ENCODE data around the gene GNAQ.

The GNAQ gene

DNA sequence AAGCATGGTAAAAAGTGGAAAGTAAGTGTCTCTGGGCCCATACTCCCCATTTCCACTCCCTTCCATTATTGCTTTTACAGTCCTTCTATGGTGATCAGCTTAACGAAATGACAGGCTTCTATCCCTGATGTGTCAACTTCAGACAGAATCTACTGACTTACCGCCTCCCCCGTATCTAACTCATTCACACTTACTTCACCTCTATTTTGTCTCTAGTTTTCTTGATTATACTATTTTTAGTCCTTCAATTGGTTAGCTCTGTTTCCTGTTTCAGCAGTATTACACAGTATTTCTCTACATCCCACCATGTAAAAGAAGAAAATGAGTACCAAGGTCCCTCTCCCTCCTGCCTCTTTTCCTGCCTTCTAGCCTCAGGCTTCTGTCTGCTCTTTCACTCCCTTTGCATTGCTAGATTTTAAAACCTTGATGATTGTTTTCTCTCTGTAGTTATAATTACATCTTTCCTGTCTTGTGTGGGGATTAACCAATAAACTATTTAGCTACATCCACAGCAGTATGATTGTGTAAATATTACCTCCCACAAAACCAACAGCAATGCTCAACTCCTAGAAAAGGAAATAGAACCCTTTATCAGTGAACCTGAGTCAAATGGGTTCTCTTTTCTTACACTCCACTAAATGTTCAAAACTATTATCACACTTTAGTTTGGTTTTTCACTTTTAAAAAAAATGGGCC lies 53.4 kb downstream of the GNAQ start:
- no peaks in the 10 kb centered on the region for H3K27me3 Mint-ChIP-seq
- no peak for ATAC-seq
- no peak overlapping the region for H3K27ac Mint-ChIP-seq
- no peaks in the 10 kb centered on the region for H3K9me3 Mint-ChIP-seq
- no peaks in the 10 kb centered on the region for H3K36me3 Mint-ChIP-seq
- peaks cover 27% of the 10 kb centered on the region for H3K4me1 Mint-ChIP-seq
- H3K4me3 Mint-ChIP-seq: no peak overlapping the region

DNA sequence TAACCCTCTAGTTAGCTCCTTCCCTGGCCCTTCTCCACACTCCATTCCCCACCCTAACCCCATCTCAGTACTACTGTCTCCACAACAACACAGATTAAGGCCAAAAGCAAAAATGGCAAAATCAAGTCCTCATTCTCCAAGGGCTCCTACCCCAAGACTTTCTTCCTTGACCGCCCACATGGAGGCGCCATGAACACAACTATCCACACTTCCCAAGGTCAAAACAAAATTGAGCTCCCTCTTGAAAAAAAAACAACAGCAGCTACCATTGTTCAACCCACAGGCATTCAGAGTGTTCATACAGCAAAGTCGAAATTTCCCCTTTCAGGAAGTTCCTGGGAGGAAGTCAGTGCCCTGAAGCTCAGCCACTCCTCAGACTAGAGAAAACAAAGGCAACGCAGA lies 54.4 kb downstream of the GNAQ start:
- no peaks in the 10 kb centered on the region for H3K27me3 Mint-ChIP-seq
- no peaks in the 10 kb centered on the region for H3K36me3 Mint-ChIP-seq
- H3K4me3 Mint-ChIP-seq: no peak overlapping the region
- no peak for ATAC-seq
- no peaks in the 10 kb centered on the region for H3K9me3 Mint-ChIP-seq
- H3K4me1 Mint-ChIP-seq: peaks cover 27% of the 10 kb centered on the region
- no peak overlapping the region for H3K27ac Mint-ChIP-seq

DNA sequence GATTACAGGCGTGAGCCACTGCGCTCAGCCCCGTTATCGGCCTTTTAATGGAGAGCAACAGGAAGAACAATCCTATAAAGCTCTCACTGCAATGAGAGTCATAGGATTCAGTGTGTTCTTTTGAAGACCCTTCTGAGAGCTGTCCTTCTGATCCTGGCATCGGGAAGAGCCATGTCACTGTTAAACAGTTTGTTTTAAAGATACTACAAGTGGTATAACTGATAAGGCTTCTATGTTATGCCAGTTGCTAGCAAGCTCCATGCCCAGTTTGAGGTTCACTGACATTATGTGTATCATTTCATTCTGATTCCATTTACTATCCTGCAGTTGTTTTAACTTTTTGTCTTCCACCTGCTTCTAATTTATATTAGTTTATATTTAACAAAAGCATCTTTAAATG lies 55.8 kb downstream of the GNAQ start:
- H3K4me1 Mint-ChIP-seq: peaks cover 18% of the 10 kb centered on the region
- H3K9me3 Mint-ChIP-seq: no peaks in the 10 kb centered on the region

DNA sequence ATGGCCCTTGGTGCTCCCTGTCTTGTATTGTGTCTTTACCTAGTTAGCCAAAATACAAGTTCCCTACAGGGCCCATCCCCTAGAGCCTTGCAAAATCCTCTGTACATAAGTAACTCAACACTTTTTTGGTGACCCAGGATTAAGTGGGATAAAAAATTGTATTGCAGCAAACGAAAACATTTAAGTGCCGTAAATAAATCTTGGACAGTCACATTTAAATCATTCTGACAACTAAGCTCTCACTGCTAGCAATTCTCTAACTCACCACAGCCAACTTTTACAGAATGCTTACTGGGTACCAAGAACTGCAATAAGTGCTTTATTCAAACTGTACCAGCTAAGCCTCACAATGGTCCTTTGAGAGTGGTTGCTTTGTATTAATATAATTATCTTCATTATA lies 56.6 kb downstream of the GNAQ start:
- Mint-ChIP-seq H3K27me3 (peaks cover 18% of the 10 kb centered on the region), H3K27ac (no peak overlapping the region), H3K4me3 (no peak overlapping the region), H3K4me1 (peaks cover 18% of the 10 kb centered on the region), H3K36me3 (no peaks in the 10 kb centered on the region), H3K9me3 (no peaks in the 10 kb centered on the region)
- ATAC-seq: no peak

More for the DNA sequence above, 55.8 kb downstream of the GNAQ start:
- no peak for ATAC-seq
- no peak overlapping the region for H3K4me3 Mint-ChIP-seq
- H3K27me3 Mint-ChIP-seq: peaks cover 11% of the 10 kb centered on the region
- H3K36me3 Mint-ChIP-seq: no peaks in the 10 kb centered on the region
- H3K27ac Mint-ChIP-seq: no peak overlapping the region

DNA sequence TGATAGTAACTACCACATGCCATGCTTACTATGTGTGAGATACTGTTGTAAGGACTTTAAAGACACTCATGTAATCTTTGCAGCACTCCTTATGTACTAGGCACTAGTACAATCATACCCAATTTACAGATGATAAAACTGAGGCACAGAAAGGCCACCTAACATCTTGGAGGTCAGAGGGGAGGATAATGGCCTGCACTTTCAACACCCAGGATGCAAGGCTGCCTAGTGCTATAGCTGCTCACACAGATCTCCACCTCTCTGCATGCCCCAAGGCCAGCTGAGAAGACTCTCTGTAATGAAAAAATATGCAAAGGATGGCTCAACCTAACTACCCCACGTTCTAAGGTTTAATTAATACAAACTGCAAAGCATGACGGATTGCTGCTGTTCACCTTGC lies 57.2 kb downstream of the GNAQ start:
- no peaks in the 10 kb centered on the region for H3K9me3 Mint-ChIP-seq
- no peak overlapping the region for H3K4me3 Mint-ChIP-seq
- H3K27ac Mint-ChIP-seq: no peak overlapping the region
- H3K27me3 Mint-ChIP-seq: peaks cover 19% of the 10 kb centered on the region
- peaks cover 18% of the 10 kb centered on the region for H3K4me1 Mint-ChIP-seq
- ATAC-seq: no peak
- H3K36me3 Mint-ChIP-seq: no peaks in the 10 kb centered on the region

DNA sequence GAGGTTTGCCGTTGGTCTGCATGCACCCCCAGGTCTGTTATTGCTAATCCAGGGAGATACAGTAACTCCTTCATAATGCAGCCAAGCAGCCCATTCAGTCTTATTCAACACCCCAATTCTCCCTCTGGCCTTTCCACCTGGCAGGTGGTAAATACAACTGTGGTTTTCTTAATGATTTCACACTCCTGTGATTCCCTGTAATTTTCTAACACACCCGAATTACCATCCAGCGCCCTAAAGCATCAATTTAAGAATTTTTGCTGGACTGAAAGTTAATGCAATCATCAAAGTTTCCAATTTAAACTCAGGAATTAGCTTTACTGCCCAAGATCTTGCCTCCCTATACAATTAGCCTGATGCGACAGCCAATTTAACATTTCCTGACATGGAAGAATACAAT lies 62.5 kb downstream of the GNAQ start:
- Mint-ChIP-seq H3K9me3 (no peaks in the 10 kb centered on the region), H3K27ac (no peak overlapping the region), H3K27me3 (peaks cover 42% of the 10 kb centered on the region), H3K4me3 (no peak overlapping the region), H3K36me3 (no peaks in the 10 kb centered on the region), H3K4me1 (no peaks in the 10 kb centered on the region)
- no peak for ATAC-seq

DNA sequence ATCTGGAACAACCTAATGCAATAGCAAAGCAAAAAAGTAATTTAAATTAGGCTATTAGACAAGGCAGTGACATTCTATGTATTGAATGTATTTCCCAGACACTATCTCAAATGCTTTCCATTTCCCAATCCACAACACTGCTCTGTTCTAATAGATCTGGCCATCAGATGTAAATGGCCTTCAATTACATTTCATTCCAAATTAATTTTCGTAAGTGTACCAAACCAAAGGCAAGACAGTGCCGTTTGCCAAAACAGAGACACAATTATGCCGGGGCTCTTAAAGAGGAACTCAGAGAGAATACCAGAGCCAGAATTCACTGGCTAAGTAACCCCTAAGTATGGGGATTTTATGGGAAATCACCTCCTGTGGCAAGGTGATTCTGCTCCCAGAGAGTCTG lies 63.1 kb downstream of the GNAQ start:
- H3K27me3 Mint-ChIP-seq: peaks cover 42% of the 10 kb centered on the region
- ATAC-seq: no peak
- no peak overlapping the region for H3K27ac Mint-ChIP-seq
- H3K4me3 Mint-ChIP-seq: no peak overlapping the region
- H3K9me3 Mint-ChIP-seq: no peaks in the 10 kb centered on the region
- no peaks in the 10 kb centered on the region for H3K4me1 Mint-ChIP-seq
- no peaks in the 10 kb centered on the region for H3K36me3 Mint-ChIP-seq

DNA sequence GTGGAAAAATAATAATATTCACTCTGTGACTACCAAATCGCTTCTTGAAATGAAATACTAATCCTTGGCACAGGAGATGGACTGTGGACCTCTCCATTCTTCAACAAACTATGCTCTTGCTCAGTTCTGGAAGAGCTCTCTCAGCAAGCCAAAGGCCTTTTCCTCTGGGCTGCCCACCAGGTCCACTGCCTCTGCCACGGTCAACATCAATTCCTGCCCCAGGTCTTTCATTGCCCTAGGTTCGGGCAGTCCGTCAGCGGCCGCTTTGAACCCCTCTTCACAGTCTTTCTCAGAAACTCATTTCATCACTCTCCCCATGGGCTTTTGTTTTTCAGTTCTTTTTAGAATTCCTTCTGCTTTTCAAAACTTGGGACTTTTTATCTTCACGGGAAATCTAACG lies 64.9 kb downstream of the GNAQ start:
- H3K4me3 Mint-ChIP-seq: no peak overlapping the region
- H3K27ac Mint-ChIP-seq: no peak overlapping the region
- H3K4me1 Mint-ChIP-seq: no peaks in the 10 kb centered on the region
- H3K36me3 Mint-ChIP-seq: no peaks in the 10 kb centered on the region
- peaks cover 49% of the 10 kb centered on the region for H3K27me3 Mint-ChIP-seq
- H3K9me3 Mint-ChIP-seq: no peaks in the 10 kb centered on the region
- no peak for ATAC-seq

DNA sequence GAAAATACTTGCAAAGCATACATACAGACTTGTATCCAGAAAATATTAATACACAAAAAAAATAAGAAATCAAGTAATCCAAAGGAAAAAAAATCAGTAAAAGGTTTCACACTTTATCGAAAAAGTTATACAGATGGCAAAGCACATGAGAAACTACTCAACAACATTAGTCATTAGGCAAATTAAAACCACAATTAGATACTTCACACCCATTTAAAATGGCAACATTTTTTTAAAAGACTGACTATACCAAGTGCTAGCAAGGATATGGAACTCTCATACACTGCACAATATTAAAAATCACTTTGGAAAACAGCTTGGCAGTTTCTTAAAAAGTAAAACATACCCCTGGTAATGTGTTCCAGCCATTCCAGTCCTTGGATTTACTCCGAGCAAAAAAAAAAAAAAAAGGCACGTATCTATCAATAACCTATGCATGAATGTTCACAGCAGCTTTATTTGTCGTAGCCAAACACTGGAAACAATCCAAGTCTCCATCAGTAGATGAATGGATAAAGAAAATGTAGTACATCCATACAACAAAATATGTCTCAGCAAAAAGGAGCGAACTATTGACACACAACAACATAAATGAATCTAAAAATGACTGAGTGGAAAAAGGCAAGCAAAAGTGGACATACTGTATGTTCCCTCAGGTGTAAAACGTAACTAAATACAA lies 66.0 kb downstream of the GNAQ start:
- H3K4me1 Mint-ChIP-seq: no peaks in the 10 kb centered on the region
- H3K4me3 Mint-ChIP-seq: no peak overlapping the region
- ATAC-seq: no peak
- H3K27ac Mint-ChIP-seq: no peak overlapping the region
- H3K36me3 Mint-ChIP-seq: no peaks in the 10 kb centered on the region
- H3K27me3 Mint-ChIP-seq: peaks cover 46% of the 10 kb centered on the region
- no peaks in the 10 kb centered on the region for H3K9me3 Mint-ChIP-seq

DNA sequence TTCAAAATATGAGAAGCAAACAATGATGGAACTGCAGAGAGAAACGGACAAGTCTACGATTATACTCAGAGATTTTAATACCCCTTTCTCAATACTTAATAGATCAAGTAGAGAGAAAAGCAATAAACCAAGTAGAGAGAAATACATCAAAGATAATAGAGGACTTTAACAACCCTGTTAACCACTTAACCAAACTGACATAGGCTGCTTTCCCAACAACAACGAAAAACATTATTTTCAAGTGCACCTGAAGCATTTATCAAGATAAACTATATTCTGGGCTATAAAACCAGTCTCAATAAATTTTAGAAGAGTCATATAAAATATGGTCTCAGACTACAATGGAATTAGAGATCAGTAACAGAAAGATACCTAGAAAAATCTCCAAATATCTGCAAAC lies 67.4 kb downstream of the GNAQ start:
- H3K9me3 Mint-ChIP-seq: no peaks in the 10 kb centered on the region
- H3K27me3 Mint-ChIP-seq: peaks cover 49% of the 10 kb centered on the region
- no peak overlapping the region for H3K4me3 Mint-ChIP-seq
- no peaks in the 10 kb centered on the region for H3K36me3 Mint-ChIP-seq
- H3K4me1 Mint-ChIP-seq: no peaks in the 10 kb centered on the region
- H3K27ac Mint-ChIP-seq: no peak overlapping the region
- no peak for ATAC-seq

DNA sequence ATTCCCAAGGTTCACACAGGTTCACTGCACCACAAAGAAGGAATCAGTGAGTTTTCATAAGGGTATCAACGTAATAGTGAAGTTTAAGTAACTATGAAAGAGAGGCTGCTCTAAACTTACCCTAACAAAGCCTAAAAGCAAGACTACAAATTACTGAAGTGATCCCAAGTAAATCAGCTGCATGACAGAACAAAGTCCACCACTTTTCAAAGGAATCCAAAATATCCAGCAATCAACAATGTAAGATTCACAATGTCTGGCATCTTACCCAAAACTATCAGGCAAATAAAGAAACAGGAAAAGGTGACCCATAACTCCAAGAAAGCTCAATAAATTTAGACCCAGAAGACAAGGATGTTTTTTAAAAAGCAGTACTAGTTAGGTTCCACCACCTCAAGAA lies 70.1 kb downstream of the GNAQ start:
- Mint-ChIP-seq H3K4me1 (no peaks in the 10 kb centered on the region), H3K4me3 (no peak overlapping the region), H3K9me3 (no peaks in the 10 kb centered on the region), H3K36me3 (no peaks in the 10 kb centered on the region), H3K27me3 (peaks cover 55% of the 10 kb centered on the region), H3K27ac (no peak overlapping the region)
- no peak for ATAC-seq

DNA sequence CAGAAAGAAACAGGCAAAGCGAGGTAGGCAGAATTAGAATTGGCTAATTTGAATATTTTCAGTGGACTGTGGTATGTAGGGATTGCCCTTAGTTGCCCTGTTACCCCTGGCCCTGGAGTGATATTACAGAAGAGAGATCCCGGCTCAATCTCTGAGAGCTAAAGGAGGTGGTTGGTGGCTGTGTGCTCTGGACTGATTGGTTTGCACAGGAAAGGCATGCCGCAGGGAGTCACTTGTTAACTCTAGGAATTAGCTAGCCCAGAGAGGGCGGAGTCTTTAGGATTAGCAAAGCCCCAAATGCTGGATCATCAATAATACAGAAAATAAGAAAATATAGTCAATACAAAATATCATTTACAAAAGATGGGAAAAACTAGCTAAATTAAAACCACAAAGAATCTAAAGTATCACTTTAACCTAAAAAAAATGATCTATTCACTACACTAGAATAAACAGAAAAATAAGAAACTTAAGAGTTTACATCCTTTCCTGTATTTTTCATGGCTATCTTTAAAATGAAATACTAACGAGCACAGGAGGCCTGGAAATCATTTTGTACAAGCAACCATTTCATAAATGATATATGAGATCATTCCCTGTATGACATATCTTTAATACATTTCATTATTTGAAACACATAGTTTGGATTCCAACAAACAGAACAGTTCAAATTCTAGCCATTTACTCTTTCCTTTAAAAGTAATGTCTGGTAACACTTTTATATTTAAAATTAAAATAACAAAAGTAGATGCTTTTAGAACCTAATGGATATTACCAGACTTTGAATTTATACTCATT lies 71.1 kb downstream of the GNAQ start:
- no peak overlapping the region for H3K27ac Mint-ChIP-seq

DNA sequence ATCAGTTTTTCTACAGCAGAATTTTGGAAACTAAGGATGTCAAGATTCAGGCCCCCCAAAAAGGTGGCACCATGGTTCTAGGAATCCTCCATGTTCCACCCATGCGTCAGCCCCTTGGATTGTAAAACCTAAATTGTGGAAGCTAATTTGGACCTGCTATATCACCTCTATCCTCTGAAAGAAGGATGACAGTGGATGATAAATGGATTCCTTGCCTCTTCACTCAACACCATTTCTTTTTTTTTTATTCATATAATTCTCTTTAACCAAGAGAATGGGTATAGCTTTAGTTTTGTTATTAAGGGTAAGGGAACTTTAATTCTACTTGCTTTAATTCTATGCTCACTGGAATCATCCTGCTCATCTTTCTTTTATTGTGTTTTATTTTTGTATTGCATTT lies 71.8 kb downstream of the GNAQ start:
- Mint-ChIP-seq H3K4me1 (no peaks in the 10 kb centered on the region), H3K36me3 (no peaks in the 10 kb centered on the region), H3K27me3 (peaks cover 51% of the 10 kb centered on the region), H3K9me3 (no peaks in the 10 kb centered on the region), H3K27ac (no peak overlapping the region), H3K4me3 (no peak overlapping the region)
- no peak for ATAC-seq

More for the DNA sequence above, 71.1 kb downstream of the GNAQ start:
- H3K9me3 Mint-ChIP-seq: no peaks in the 10 kb centered on the region
- no peak overlapping the region for H3K4me3 Mint-ChIP-seq
- no peak for ATAC-seq
- no peaks in the 10 kb centered on the region for H3K36me3 Mint-ChIP-seq
- H3K27me3 Mint-ChIP-seq: peaks cover 58% of the 10 kb centered on the region
- H3K4me1 Mint-ChIP-seq: no peaks in the 10 kb centered on the region

DNA sequence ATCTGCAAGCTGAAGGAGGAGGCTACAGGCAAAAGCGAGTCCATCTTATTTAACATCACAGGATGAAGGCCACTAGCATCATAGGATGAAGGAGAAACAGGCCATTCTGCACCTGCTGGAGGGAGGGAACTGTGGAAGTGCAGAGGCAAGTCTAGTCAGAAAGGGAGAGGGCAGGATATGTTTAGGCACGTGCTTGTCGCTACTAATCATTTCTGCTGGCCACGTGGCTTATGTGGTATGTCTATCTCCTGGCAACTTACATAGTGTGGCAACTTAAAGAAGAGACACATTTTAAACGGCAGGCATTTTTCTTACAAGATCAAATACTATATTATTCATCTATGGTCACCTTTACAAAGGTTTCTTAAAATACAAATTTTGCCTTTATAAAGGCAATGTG lies 74.0 kb downstream of the GNAQ start:
- no peaks in the 10 kb centered on the region for H3K4me1 Mint-ChIP-seq
- no peaks in the 10 kb centered on the region for H3K36me3 Mint-ChIP-seq
- H3K9me3 Mint-ChIP-seq: no peaks in the 10 kb centered on the region
- ATAC-seq: no peak
- no peak overlapping the region for H3K27ac Mint-ChIP-seq
- no peak overlapping the region for H3K4me3 Mint-ChIP-seq
- peaks cover 48% of the 10 kb centered on the region for H3K27me3 Mint-ChIP-seq

DNA sequence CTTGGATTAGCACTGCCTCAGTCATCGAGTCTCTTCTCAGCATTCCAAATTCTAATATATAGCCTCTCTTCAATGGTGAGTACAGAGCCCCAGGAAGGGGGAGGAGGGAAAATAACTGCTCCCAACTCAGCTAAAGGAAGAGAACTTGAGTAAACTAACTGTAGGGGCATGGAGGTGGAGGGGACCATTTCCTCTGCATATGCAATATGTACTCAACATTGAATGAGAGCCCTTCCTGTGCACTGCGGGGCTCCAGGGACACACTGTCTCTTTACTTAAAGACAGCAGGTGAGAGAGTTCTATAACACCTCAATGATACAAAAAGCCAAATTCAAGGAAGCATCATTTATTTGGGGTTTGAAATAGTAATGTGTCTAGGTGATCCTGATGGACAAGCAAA lies 75.1 kb downstream of the GNAQ start:
- H3K9me3 Mint-ChIP-seq: no peaks in the 10 kb centered on the region
- no peaks in the 10 kb centered on the region for H3K36me3 Mint-ChIP-seq
- no peaks in the 10 kb centered on the region for H3K4me1 Mint-ChIP-seq
- H3K4me3 Mint-ChIP-seq: no peak overlapping the region
- peaks cover 37% of the 10 kb centered on the region for H3K27me3 Mint-ChIP-seq
- no peak for ATAC-seq
- no peak overlapping the region for H3K27ac Mint-ChIP-seq

DNA sequence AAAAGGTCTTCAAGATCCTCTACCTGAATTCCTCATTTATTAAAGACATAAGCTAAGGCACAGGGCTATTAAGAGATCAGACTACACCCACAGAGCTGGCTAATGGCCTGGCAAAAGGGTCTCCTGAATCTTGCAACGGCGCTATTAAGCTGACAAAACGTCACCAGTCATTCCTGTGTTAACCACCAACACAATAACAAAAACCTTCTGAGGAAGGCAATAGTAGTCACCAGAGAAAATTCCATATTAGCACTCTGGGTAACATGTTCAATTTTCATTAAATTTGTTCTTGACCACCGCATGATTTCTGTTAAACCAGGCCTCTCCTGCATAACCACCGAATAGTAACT lies 77.0 kb downstream of the GNAQ start:
- no peak overlapping the region for H3K4me3 Mint-ChIP-seq
- peaks cover 33% of the 10 kb centered on the region for H3K27me3 Mint-ChIP-seq
- H3K4me1 Mint-ChIP-seq: peaks cover 12% of the 10 kb centered on the region
- no peaks in the 10 kb centered on the region for H3K36me3 Mint-ChIP-seq
- ATAC-seq: no peak
- no peaks in the 10 kb centered on the region for H3K9me3 Mint-ChIP-seq
- no peak overlapping the region for H3K27ac Mint-ChIP-seq

All from stimulated activated memory B cell treated with anti-CD40 and anti-IgM and Interleukin-4, amounts not matched to agents 10 μg/mL and 1 μg/mL and 100 μg/mL, for 72 hours (primary cell).